HCT116 (cell line): ENCODE measurements around the gene NPAS4. TPM values are rescaled to one million over a fixed set of nuclear protein-coding genes. Genes with fewer than 3 reads are reported as not detected.

Experiments
- ATAC-seq: fragments of 200-7000 bp; cut with Tn5 transposase; 2 replicates; pipeline ENCODE4 v1.9.1; 2020; ENCODE audit warnings: mild to moderate bottlenecking, moderate library complexity
- BruUV-seq: library from RNA; stranded (reverse); fragments of 400-500 nt; replicated peaks from 2 replicates; lab custom pipeline; 2021; lab: Mats Ljungman, UMichigan
- CTCF ChIA-PET: fragments of 300-600 bp; sonication (Branson Sonifier 250); formaldehyde crosslinking; loops from one replicate; lab custom pipeline; 2021; ENCODE audit warnings: antibody characterized with exemption; lab: Charles Lee
- POLR2A ChIA-PET: fragments of 300-600, 350-600 bp; sonication (Branson Sonifier 250); formaldehyde crosslinking; loops from one replicate; lab custom pipeline; 2021; ENCODE audit warnings: antibody characterized with exemption; lab: Charles Lee
- RAD21 ChIA-PET, 2 experiments: fragments of 300-600 bp; sonication (Branson Sonifier 250); formaldehyde crosslinking; loops; one replicate each; lab custom pipeline; 2023; ENCODE audit warnings: low total read pairs in 2 of 2; ENCODE audit not compliant: uncharacterized antibody in 2 of 2, unreplicated experiment in 2 of 2, low non-redundant PET in 1 of 2; lab: Charles Lee
- DNase-seq: peaks from one replicate; pipeline ENCODE4 v3.0.0-alpha.2; 2010; ENCODE audit warnings: low read depth, low spot score
- H2AFZ ChIP-seq: fragments of 200-600 bp; shearing (Covaris generic), sonication (generic); 2 replicates; pipeline ENCODE4 v1.6.1; 2017; ENCODE audit warnings: low read depth, mixed run types, mixed read lengths, antibody characterized with exemption, low read length; ENCODE audit not compliant: poor library complexity, severe bottlenecking
- H3K27ac ChIP-seq: 2 replicates; pipeline ENCODE4 v1.5.1; 2012; ENCODE audit warnings: low read depth, low read length
- H3K27me3 ChIP-seq: fragments of 200-600 bp; sonication (generic); 2 replicates; pipeline ENCODE4 v1.6.1; 2016; ENCODE audit warnings: mixed run types, low read length, mixed read lengths; ENCODE audit not compliant: insufficient read depth
- H3K36me3 ChIP-seq, 2 experiments: fragments of 200-500 bp in 1 of 2; fragments of 200-600 bp in 1 of 2; sonication (Bioruptor generic) in 1 of 2; sonication (generic) in 1 of 2; 2 replicates each; pipeline versions ENCODE4 v1.5.1 to v1.6.1; 2014 to 2016; ENCODE audit warnings: low read length in 2 of 2, inconsistent platforms in 1 of 2, mixed read lengths in 1 of 2, mixed run types in 1 of 2; ENCODE audit not compliant: insufficient read depth in 2 of 2, control insufficient read depth in 1 of 2
- H3K4me1 ChIP-seq, 2 experiments: fragments of 200-600 bp in 1 of 2; sonication (generic) in 1 of 2; 2 replicates each; pipeline versions ENCODE4 v1.5.1 to v1.6.1; 2012 to 2017; ENCODE audit warnings: low read length in 2 of 2, inconsistent platforms in 1 of 2, mild to moderate bottlenecking in 1 of 2, mixed read lengths in 1 of 2, mixed run types in 1 of 2, moderate library complexity in 1 of 2; ENCODE audit not compliant: insufficient read depth in 2 of 2, control insufficient read depth in 1 of 2
- H3K4me2 ChIP-seq: fragments of 200-600 bp; sonication (generic); 2 replicates; pipeline ENCODE4 v1.6.1; 2017; ENCODE audit warnings: mixed run types, low read length, mixed read lengths
- H3K4me3 ChIP-seq, 2 experiments: fragments of 200-600 bp in 1 of 2; sonication (generic) in 1 of 2; replicated peaks in 1 of 2; 2 replicates each; pipeline ENCODE4 v1.5.1; 2011 to 2016; ENCODE audit warnings: low read length in 2 of 2, control low read depth in 1 of 2, low read depth in 1 of 2, mild to moderate bottlenecking in 1 of 2, mixed read lengths in 1 of 2, mixed run types in 1 of 2
- H3K79me2 ChIP-seq: fragments of 200-600 bp; sonication (generic); 2 replicates; pipeline ENCODE4 v1.6.1; 2017; ENCODE audit warnings: mild to moderate bottlenecking, mixed run types, low read length, moderate library complexity, mixed read lengths; ENCODE audit not compliant: insufficient read depth
- H3K9ac ChIP-seq: fragments of 200-600 bp; sonication (generic); 2 replicates; pipeline ENCODE4 v1.6.1; 2016; ENCODE audit warnings: low read length, mixed read lengths
- H3K9me2 ChIP-seq: fragments of 200-600 bp; sonication (generic), shearing (Covaris generic); 2 replicates; pipeline ENCODE4 v1.6.1; 2017; ENCODE audit warnings: mixed run types, mild to moderate bottlenecking, moderate library complexity; ENCODE audit not compliant: insufficient read depth
- H3K9me3 ChIP-seq, 2 experiments: fragments of 200-500 bp in 1 of 2; fragments of 200-600 bp in 1 of 2; sonication (Bioruptor generic) in 1 of 2; sonication (generic) in 1 of 2; 2 replicates each; pipeline ENCODE4 v1.6.1; 2014 to 2017; ENCODE audit warnings: low read length in 2 of 2, mixed read lengths in 2 of 2, inconsistent platforms in 1 of 2, low read depth in 1 of 2, mild to moderate bottlenecking in 1 of 2, mixed run types in 1 of 2, moderate library complexity in 1 of 2; ENCODE audit not compliant: control insufficient read depth in 1 of 2, insufficient read depth in 1 of 2
- H4K20me1 ChIP-seq: fragments of 200-600 bp; sonication (generic), shearing (Covaris generic); 2 replicates; pipeline ENCODE4 v1.6.1; 2017; ENCODE audit warnings: mixed run types, mild to moderate bottlenecking, moderate library complexity; ENCODE audit not compliant: insufficient read depth
- ATF3 ChIP-seq: IDR thresholded peaks from 2 replicates; pipeline ENCODE4 v1.6.1; 2012
- CBX3 ChIP-seq: IDR thresholded peaks from 2 replicates; pipeline ENCODE4 v1.6.1; 2012; ENCODE audit warnings: low read depth
- EGR1 ChIP-seq: IDR thresholded peaks from 2 replicates; pipeline ENCODE4 v1.6.1; 2012; ENCODE audit warnings: low read depth
- JUND ChIP-seq: IDR thresholded peaks from 2 replicates; pipeline ENCODE4 v1.6.1; 2012
- POLR2A ChIP-seq: IDR thresholded peaks from 2 replicates; pipeline ENCODE4 v1.7.0; 2011; ENCODE audit warnings: borderline replicate concordance; ENCODE audit not compliant: insufficient read depth, insufficient read length; ENCODE audit errors: extremely low read depth
- POLR2AphosphoS5 ChIP-seq: IDR thresholded peaks from 2 replicates; pipeline ENCODE4 v1.6.1; 2011; ENCODE audit warnings: mild to moderate bottlenecking, low read depth, low read length, moderate library complexity
- RAD21 ChIP-seq: IDR thresholded peaks from 2 replicates; pipeline ENCODE4 v1.6.1; 2012; ENCODE audit warnings: low read depth, mild to moderate bottlenecking
- SIN3A ChIP-seq: IDR thresholded peaks from 2 replicates; pipeline ENCODE4 v1.6.1; 2012; ENCODE audit warnings: low read depth
- SP1 ChIP-seq: IDR thresholded peaks from 2 replicates; pipeline ENCODE4 v1.6.1; 2012; ENCODE audit warnings: low read depth
- ZBTB33 ChIP-seq: IDR thresholded peaks from 2 replicates; pipeline ENCODE4 v1.6.1; 2011; ENCODE audit warnings: mild to moderate bottlenecking, low read length, moderate library complexity; ENCODE audit not compliant: insufficient replicate concordance; ENCODE audit errors: extremely low read depth
- ZFX ChIP-seq: fragments of 450-650 bp; IDR thresholded peaks from 2 replicates; pipeline ENCODE4 v1.6.1; 2017
- ZNF274 ChIP-seq: fragments of 200-500 bp; sonication (Bioruptor generic); IDR thresholded peaks from 2 replicates; pipeline ENCODE4 v1.6.1; 2014; ENCODE audit warnings: mild to moderate bottlenecking, low read depth, low read length, inconsistent platforms
- intact Hi-C: fragments of 100-400 bp; cut with micrococcal nuclease; formaldehyde crosslinking; loops from 2 replicates; pipeline ENCODE4 v1.10.0; 2022
- total RNA-seq: library from RNA; stranded (reverse); gene quantifications from one replicate; pipeline ENCODE4 v1.2.1, GENCODE V29; 2021; ENCODE audit not compliant: unreplicated experiment

NPAS4 gene
- total RNA-seq, 1 experiment from 2014 or later: not detected

GRCh38 chr11:66451663-66452062, 30.8 kb downstream of the NPAS4 start:
- ChIA-PET POLR2A (no interaction called here), RAD21 (no interaction called here), CTCF (no interaction called here)
- no peak for DNase-seq
- Histone ChIP-seq H3K27me3 (no peaks in the 10 kb centered on the region), H3K9me2 (no peaks in the 10 kb centered on the region), H2AFZ (no peak overlapping the region), H3K36me3 (no peaks in the 10 kb centered on the region), H3K79me2 (no peaks in the 10 kb centered on the region), H3K4me1 (peaks cover 0 to 7% of the 10 kb centered on the region in 2 experiments; a peak in 2 of 4 replicates), H3K9me3 (no peaks in the 10 kb centered on the region), H3K9ac (no peak overlapping the region), H3K27ac (no peak overlapping the region), H3K4me2 (no peak overlapping the region), H4K20me1 (no peaks in the 10 kb centered on the region), H3K4me3 (no peak overlapping the region)
- BruUV-seq: no TSS peak
- intact Hi-C loops: no loop called here
- no peak for TF ChIP-seq ZBTB33
- no peak for TF ChIP-seq SIN3A
- ATAC-seq: no peak

- H3K4me3 ChIP-seq: no peak overlapping the region
- no peaks in the 10 kb centered on the region for H3K9me2 ChIP-seq
- CTCF ChIA-PET: no interaction called here
- H3K9ac ChIP-seq: no peak overlapping the region
- intact Hi-C loops: no loop called here
- POLR2A ChIA-PET: no interaction called here
- TF ChIP-seq ATF3 (no peak), EGR1 (no peak), SIN3A (no peak), JUND (no peak), ZNF274 (no peak), POLR2A (no peak), CBX3 (no peak), ZFX (no peak), SP1 (no peak), POLR2AphosphoS5 (no peak), RAD21 (no peak)
- no peak overlapping the region for H3K4me2 ChIP-seq
- H4K20me1 ChIP-seq: no peaks in the 10 kb centered on the region
- no peaks in the 10 kb centered on the region for H3K36me3 ChIP-seq
- H3K27ac ChIP-seq: no peak overlapping the region
- BruUV-seq: no TSS peak
- DNase-seq (no peak), ATAC-seq (no peak)
- no peaks in the 10 kb centered on the region for H3K27me3 ChIP-seq
- no peaks in the 10 kb centered on the region for H3K79me2 ChIP-seq
- peaks cover 0 to 7% of the 10 kb centered on the region in 2 experiments; a peak in 2 of 4 replicates for H3K4me1 ChIP-seq
- RAD21 ChIA-PET: no interaction called here
- no peaks in the 10 kb centered on the region for H3K9me3 ChIP-seq
- no peak overlapping the region for H2AFZ ChIP-seq
Measured at GRCh38 chr11:66454247-66454646, 33.4 kb downstream of the NPAS4 start.
